ENCODE data around the gene ZMAT5.

Gene ZMAT5

GRCh38 chr22:29766632-29767170, at the start of gene ZMAT5:
TSS of gene ZMAT5 (minus strand) at chr22:29767007. CDS start at chr22:29748544, 18,463 bp downstream.
- peak within 1 kb of the TSS; percentile 86 to 94 for H3K4me3 ChIP-seq
- intact Hi-C loops (cut with DNase I; ENCODE audit: low total_unique reads) = loop anchor here (5.0 kb wide), 1 partner anchor 71 kb away; the partner anchor contains the start of gene ASCC2
- DNase-seq = peak; percentile 95 to 97
- peaks cover 0 to 27% (median 16%) of the 10 kb centered on the region in 4 donors for H3K4me1 ChIP-seq
- no peaks in the 10 kb centered on the region for H3K9me3 ChIP-seq
- no peaks in the 10 kb centered on the region for H3K27me3 ChIP-seq
- TF ChIP-seq, protein P1, sequence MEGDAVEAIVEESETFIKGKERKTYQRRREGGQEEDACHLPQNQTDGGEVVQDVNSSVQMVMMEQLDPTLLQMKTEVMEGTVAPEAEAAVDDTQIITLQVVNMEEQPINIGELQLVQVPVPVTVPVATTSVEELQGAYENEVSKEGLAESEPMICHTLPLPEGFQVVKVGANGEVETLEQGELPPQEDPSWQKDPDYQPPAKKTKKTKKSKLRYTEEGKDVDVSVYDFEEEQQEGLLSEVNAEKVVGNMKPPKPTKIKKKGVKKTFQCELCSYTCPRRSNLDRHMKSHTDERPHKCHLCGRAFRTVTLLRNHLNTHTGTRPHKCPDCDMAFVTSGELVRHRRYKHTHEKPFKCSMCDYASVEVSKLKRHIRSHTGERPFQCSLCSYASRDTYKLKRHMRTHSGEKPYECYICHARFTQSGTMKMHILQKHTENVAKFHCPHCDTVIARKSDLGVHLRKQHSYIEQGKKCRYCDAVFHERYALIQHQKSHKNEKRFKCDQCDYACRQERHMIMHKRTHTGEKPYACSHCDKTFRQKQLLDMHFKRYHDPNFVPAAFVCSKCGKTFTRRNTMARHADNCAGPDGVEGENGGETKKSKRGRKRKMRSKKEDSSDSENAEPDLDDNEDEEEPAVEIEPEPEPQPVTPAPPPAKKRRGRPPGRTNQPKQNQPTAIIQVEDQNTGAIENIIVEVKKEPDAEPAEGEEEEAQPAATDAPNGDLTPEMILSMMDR (IDR thresholded peaks at IDR 0.05) = no peak
- H3K27ac ChIP-seq = peak within 1 kb of the TSS; percentile 84 to 92
- H3K36me3 ChIP-seq = peaks cover 16 to 26% (median 22%) of the 10 kb centered on the region in 3 donors

GRCh38 chr22:29816539-29816938, 49.7 kb upstream of the ZMAT5 start:
- Histone ChIP-seq H3K4me1 (no peaks in the 10 kb centered on the region), H3K27ac (no peak overlapping the region), H3K9me3 (no peaks in the 10 kb centered on the region), H3K4me3 (no peak overlapping the region), H3K36me3 (peaks cover 49 to 97% (median 69%) of the 10 kb centered on the region in 3 donors), H3K27me3 (no peaks in the 10 kb centered on the region)
- intact Hi-C loops (cut with DNase I; ENCODE audit: low total_unique reads) = no loop called here
- DNase-seq = no peak
- TF ChIP-seq, protein P1 (IDR thresholded peaks at IDR 0.05) = no peak

- TF ChIP-seq, protein P1 (IDR thresholded peaks at IDR 0.05) = no peak
- peak in 1 of 2 donors; percentile 31 for DNase-seq
- Histone ChIP-seq H3K4me3 (no peak overlapping the region), H3K27me3 (no peaks in the 10 kb centered on the region), H3K9me3 (no peaks in the 10 kb centered on the region), H3K27ac (no peak overlapping the region), H3K36me3 (peaks cover 51 to 97% (median 69%) of the 10 kb centered on the region in 3 donors), H3K4me1 (no peaks in the 10 kb centered on the region)
- intact Hi-C loops (cut with DNase I; ENCODE audit: low total_unique reads) = no loop called here
These were observed 49.3 kb upstream of the ZMAT5 start for GRCh38 chr22:29816128-29816527.

GRCh38 chr22:29815580-29815979, 48.8 kb upstream of the ZMAT5 start:
- Histone ChIP-seq H3K9me3 (no peaks in the 10 kb centered on the region), H3K36me3 (peaks cover 54 to 98% (median 70%) of the 10 kb centered on the region in 3 donors), H3K4me3 (no peak overlapping the region), H3K4me1 (no peaks in the 10 kb centered on the region), H3K27ac (no peak overlapping the region), H3K27me3 (no peaks in the 10 kb centered on the region)
- no peak for DNase-seq
- TF ChIP-seq, protein P1 (IDR thresholded peaks at IDR 0.05) = no peak
- intact Hi-C loops (cut with DNase I; ENCODE audit: low total_unique reads) = no loop called here

- DNase-seq = no peak
These were observed 47.2 kb upstream of the ZMAT5 start for GRCh38 chr22:29814003-29814402.

More at GRCh38 chr22:29814003-29814402, 47.2 kb upstream of the ZMAT5 start:
- Histone ChIP-seq H3K9me3 (no peaks in the 10 kb centered on the region), H3K4me1 (no peaks in the 10 kb centered on the region), H3K4me3 (no peak overlapping the region), H3K36me3 (peaks cover 47 to 96% (median 77%) of the 10 kb centered on the region in 3 donors), H3K27me3 (no peaks in the 10 kb centered on the region), H3K27ac (no peak overlapping the region)
- TF ChIP-seq, protein P1 (IDR thresholded peaks at IDR 0.05) = no peak
- intact Hi-C loops (cut with DNase I; ENCODE audit: low total_unique reads) = no loop called here
